ENCODE measurements around the gene DNAJC12.
A peak's percentile ranks its signal among the peaks of the same experiment; 100 is the strongest.
"Not testable (repeated sequence)": the region's sequence is repeated elsewhere in the genome, so short reads cannot be mapped to it uniquely, and the experiment has no call there.

Gene DNAJC12

DNA sequence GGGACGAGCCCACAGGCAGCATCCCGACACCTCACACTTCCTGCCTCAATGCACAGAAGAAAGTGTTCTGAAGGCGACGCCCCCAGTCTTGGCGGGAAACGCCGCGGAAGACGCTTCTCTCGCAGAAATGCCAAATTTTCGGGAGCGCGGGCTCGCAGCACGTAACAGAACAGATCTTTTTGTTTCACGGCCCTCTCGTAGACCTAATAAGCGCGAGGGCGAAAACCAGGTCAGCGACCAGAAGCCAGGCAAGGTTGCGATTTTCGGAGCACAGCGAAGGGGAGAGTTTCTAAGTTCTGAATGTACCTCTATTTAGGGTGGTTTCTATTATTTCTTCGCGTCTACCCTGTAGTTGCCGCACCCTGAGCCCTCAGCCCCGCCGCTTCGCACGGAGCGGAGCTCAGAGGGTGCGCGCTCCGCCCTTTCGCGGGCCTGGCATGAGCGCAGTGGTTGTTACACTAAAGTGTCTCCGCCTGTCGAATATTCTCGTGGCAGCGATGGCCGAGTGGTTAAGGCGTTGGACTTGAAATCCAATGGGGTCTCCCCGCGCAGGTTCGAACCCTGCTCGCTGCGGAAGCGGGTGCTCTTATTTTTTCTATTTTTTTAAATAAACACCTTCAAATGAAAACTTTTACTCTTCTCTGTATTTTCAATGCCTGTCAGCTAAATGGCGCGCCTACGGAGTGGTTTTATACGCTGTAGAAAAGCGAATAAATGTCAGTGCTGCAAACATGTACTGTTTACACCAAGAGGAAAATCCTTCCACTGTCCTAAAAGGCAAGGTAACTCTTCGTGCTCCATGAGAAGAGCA is 73.8 kb downstream of the DNAJC12 start:
- DNase-seq (ENCODE audit: low read depth in 1 of 2, low spot score in 1 of 2) = peak; percentile 95 to 98

GRCh38 chr10:67763499-67764011 is 74.4 kb downstream of the DNAJC12 start:
- peak; percentile 52 to 70 for DNase-seq (ENCODE audit: low read depth in 1 of 2, low spot score in 1 of 2)

GRCh38 chr10:67762567-67762966 is 75.4 kb downstream of the DNAJC12 start:
- DNase-seq (ENCODE audit: low read depth in 1 of 2, low spot score in 1 of 2) = not testable (repeated sequence)

- no peak for DNase-seq (ENCODE audit: low read depth in 1 of 2, low spot score in 1 of 2)
Measured at GRCh38 chr10:67760272-67760671, 77.7 kb downstream of the DNAJC12 start.
